Lower leg skin (tissue), 3 donors: Measurements from ENCODE around the gene SLC9A9.

ENCODE experiments used
- CTCF ChIP-seq, 3 donors: fragments of 450-650 bp; IDR thresholded peaks; one replicate each; pipeline ENCODE4 v1.5.1; 2016; ENCODE audit warnings: antibody characterized with exemption in 3 of 3, mild to moderate bottlenecking in 3 of 3, moderate library complexity in 2 of 3
- POLR2A ChIP-seq, 2 donors: fragments of 450-650 bp; IDR thresholded peaks; one replicate each; pipeline ENCODE4 v1.6.1; 2016 to 2017; ENCODE audit warnings: antibody characterized with exemption in 2 of 2, mild to moderate bottlenecking in 1 of 2, moderate library complexity in 1 of 2

- no peak for TF ChIP-seq CTCF (IDR thresholded peaks at IDR 0.05)
- TF ChIP-seq POLR2A (IDR thresholded peaks at IDR 0.05) = no peak
Measured at GRCh38 chr3:143526011-143526545, 322.2 kb downstream of the SLC9A9 start.
